ENCODE data around the gene BTG1.

BTG1 gene

GRCh38 chr12:92145731-92146496 is at the start of gene BTG1:
TSS of gene BTG1 (minus strand) at chr12:92145846. CDS start at chr12:92145535, 311 bp downstream.
- DNase-seq (ENCODE audit: low spot score): peak; percentile 100

DNA sequence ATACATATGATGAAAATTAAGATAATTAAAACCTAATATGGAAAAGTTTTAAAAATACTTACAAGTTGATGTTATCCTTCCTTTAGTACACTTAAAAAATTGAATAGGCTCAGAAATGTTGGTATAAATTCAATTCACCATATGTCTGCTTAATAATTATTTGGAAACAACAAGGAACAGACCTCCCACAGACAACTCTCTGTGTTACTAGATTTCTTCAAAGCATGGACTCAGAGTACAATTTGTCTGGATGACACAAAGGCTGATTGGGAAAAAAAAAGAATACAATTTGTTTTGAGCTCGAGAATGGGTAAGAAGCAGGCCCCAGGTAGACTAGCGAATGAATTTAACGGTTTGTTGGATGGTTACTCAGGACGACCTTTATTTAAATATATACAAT is 48.9 kb upstream of the BTG1 start:
- DNase-seq (ENCODE audit: low spot score): no peak

- no peak for DNase-seq (ENCODE audit: low spot score)
Observed at GRCh38 chr12:92193846-92194245, 48.2 kb upstream of the BTG1 start.

DNA sequence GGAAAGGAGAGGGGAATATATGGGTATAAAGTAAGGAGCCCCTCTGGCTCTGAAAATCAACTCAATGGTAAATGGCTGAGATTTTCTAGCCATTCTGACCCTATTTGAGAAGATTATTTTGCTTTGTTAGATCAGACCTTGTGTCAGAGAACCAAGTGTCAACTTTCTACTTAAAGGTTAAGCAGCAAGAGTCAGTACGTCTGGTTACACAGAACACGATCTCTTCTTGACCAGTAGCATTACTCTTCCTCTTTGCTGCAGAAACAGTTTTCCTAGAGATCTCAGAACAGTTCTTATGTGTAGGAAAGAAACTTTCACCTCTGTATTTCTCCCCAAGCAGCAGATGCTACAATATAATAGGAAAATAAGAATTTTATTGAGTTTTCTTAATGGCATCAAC is 47.4 kb upstream of the BTG1 start:
- no peak for DNase-seq (ENCODE audit: low spot score)

GRCh38 chr12:92192360-92192759 is 46.7 kb upstream of the BTG1 start:
- no peak for DNase-seq (ENCODE audit: low spot score)

DNA sequence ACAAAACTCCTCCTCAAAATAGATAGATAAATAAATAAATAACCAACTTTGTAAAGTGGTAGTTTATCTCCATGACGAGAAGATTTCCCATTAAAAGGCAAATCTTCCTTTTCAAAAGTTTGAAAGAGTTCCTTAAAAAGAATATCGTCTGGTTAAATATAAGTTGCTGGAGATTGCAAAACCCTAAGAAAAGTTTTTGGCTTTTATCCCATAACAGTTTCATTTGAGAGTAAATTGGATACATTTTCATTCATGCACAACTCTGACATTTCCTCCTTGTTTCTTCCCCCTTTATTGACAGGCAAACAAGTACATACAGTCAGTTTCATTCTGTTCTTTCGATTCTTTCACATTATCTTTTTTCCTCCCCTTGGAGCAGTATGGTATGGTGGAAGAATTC is 45.4 kb upstream of the BTG1 start:
- no peak for DNase-seq (ENCODE audit: low spot score)

DNA sequence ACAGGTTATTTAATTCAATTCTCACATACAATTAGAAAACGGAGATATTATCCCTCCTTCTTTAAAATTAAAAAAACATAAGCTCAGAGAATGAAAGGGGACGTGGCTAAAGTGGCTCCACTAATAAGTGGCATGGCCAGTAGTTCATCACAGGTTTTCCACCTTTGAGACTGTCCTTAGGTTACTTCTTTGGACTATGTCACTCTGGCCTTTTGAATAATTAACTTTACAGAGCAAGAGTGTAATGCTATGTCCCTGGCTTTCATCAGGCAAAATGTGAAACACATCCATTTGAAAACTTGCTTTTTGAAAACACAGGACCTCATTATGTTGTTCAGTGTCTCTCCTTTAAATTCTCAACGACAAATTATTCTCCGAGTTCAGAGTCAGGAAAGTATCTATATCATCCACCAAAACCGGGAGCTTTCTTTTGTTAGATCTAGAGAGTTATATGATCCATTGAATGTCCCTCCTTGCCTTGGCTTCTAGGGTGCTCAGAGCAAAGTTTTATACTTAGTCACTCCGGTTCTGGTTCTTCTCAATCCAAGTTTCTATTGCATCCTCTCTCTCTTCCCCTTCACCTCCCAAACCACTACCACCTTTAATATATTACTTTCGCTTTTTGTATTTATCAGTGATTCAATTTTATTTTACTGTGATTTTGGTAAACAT is 43.0 kb upstream of the BTG1 start:
- DNase-seq (ENCODE audit: low spot score): no peak

DNA sequence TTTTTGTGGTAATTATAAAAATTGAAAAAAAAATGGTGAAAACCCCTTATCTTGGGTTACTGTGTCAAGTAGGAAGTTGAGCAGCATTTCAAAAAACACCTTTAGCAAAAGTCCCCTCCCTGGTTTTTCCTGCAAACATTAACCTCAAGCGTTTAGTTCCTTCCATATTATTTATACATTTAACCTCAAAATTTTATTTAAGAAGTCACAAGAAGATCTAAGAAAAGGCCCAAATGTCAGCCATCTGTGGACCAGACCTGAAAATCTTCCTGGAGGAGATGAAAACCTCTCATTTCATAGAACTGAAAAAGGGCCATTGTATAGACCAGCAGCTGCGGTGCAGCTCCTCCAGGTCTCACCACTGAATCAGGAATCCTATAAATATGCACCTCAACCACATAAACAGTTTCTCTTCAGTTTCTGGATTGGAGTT is 40.4 kb upstream of the BTG1 start:
- no peak for DNase-seq (ENCODE audit: low spot score)

DNA sequence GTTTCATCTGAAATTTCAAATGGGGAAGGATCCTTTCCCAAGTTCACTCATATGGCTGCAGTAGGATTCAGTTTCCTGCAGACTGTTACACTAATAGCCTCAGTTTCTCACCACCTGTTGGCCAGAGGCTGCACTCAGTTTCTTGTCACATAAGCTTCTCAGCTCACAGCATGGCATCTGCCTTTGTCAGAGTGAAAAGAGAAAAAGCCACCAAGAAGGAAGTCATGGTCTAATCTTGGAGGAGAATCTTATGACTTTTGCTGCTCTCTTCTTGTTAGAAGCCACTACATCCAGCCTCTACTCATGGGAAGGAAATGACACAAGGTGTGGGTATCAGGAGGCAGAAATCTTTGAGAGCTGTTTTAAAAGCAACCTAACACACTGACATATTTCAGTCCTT is 39.4 kb upstream of the BTG1 start:
- no peak for DNase-seq (ENCODE audit: low spot score)

- DNase-seq (ENCODE audit: low spot score): no peak
Observed at GRCh38 chr12:92183575-92183974, 37.9 kb upstream of the BTG1 start.

GRCh38 chr12:92178340-92178739 is 32.7 kb upstream of the BTG1 start:
- DNase-seq (ENCODE audit: low spot score): no peak

DNA sequence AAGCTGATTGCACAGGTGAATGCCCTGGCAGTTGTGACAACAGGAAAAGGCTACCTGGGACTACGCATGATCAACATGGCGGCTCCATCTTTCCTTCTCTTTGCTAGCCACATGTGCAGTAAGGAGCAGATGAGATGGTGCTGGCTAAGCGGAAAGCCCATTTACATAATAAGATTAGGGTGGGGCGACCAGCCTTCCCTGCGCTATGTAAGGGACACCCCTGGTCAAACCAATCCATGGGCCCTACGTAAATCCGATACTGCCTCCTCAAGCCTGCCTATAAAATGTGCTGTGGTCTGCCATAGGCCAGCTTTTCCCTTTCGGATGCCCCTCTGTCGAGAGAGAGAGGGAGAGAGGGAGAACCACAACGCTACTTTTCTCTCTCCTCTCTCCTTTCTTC is 31.0 kb upstream of the BTG1 start:
- no peak for DNase-seq (ENCODE audit: low spot score)

DNA sequence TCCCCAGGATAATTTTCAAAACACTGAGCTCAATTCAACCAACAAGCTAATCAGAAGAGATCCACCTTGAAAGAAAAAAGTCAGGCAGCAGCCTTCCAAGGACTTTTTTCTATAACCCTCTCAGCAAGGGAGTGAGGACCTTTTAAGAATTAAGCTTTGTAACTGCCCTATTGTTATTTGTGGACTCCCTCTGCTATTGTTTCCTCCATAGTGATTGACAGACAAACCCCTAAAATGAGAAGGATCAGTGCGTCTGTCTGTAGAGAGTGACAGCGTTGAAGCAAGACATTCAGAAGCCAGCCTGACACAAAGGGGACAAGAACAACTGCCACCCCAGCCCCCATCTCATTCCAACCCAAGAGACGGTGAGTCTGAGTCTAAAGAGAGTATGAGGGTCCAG is 30.3 kb upstream of the BTG1 start:
- no peak for DNase-seq (ENCODE audit: low spot score)

GRCh38 chr12:92170050-92170449 is 24.4 kb upstream of the BTG1 start:
- DNase-seq (ENCODE audit: low spot score): no peak

DNA sequence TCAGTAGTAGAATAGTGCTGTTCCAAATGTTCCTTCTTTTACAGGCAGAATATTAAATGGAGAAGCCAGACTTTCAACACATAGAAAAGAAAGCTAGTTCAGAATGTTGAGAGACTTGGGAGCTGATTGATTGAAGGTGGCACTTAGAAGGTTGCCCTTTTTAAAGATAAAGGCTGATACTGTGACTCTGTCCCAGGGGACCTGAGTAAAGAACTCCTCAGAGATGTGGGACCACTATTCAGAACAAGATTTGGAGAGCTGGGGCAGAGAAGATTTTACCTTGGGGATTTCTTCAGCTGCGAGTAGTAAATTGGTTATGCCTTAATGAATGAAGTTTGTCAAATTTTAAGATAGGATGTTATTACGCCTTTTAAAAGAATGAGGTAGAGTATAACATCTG is 21.4 kb upstream of the BTG1 start:
- DNase-seq (ENCODE audit: low spot score): no peak

GRCh38 chr12:92164712-92165111 is 19.1 kb upstream of the BTG1 start:
- DNase-seq (ENCODE audit: low spot score): no peak

- no peak for DNase-seq (ENCODE audit: low spot score)
Observed at GRCh38 chr12:92162079-92162478, 16.4 kb upstream of the BTG1 start.

GRCh38 chr12:92158796-92159439 is 13.3 kb upstream of the BTG1 start:
- no peak for DNase-seq (ENCODE audit: low spot score)

GRCh38 chr12:92156704-92157395 is 11.2 kb upstream of the BTG1 start:
- no peak for DNase-seq (ENCODE audit: low spot score)

DNA sequence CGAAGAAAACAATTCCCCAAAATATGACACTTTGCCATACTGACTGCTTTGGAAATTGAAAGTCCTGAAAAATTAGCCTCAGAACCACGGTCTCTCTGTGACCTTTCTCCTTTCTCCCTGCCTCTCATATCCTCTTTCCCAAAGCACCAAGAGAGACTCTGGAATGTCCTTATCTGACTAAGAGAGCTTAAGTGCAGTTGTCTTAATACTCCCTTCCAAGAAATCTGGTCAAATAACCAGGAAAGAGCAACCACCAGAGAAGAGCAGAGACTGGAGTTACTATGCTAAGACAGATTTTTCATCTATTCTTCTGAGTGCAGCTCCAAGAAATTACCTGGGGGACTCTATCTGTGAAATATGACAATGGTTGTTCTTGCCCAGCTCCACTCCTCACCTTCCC is 10.5 kb upstream of the BTG1 start:
- no peak for DNase-seq (ENCODE audit: low spot score)

DNA sequence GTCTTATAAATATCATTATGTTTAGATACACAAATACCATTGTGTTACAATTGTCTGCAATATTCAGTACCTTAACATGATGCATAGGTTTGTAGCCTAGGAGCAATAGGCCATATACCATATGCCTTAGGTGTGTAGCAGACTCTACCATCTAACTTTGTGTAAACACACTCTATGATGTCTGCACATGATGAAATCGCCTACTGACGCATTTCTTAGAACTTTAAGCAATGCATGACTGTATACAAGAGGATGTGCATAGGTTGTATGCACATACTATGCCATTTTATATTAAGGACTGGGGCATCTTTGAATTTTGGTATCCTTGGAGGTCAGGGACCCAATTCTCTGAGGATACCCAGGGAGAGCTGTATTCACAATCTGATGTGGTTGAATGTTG is 10.1 kb upstream of the BTG1 start:
- DNase-seq (ENCODE audit: low spot score): no peak

DNA sequence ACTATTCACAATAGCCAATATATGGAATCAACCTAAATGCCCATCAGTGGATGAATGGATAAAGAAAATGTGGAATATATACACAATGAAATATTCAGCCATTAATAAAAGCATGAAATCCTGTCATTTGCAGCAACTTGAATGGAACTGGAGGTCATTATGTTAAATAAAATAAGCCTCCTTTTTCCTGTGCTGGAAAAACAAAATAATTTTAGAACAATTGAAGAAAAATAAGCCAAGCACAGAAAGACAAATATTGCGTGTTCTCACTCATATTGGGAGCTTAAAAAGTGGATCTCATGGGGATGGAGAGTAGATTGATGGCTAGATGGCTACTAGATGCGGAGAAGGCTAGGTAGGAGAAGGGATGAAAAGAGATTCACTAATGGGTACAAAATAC is 6.3 kb upstream of the BTG1 start:
- no peak for DNase-seq (ENCODE audit: low spot score)

DNA sequence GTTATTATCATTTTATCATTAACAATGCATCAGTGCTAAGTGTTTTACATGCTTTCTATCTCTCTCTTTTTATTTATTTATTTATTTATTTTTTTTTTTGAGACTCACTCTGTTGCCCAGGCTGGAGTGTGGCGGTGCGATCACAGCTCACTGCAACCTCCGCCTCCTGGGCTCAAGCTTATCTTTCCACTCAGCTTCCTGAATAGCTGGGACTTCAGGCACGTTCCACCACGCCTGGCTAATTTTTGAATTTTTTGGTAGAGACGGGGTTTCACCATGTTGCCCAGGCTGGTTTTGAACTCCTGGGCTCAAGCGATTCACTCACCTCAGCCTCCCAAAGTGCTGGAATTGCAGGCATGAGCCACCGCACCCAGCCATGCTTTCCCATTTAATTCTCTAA is 3.9 kb upstream of the BTG1 start:
- no peak for DNase-seq (ENCODE audit: low spot score)
